GM12892 (cell line): ENCODE measurements around the gene NLRX1.
"Not testable (repeated sequence)": the region's sequence is repeated elsewhere in the genome, so short reads cannot be mapped to it uniquely, and the experiment has no call there.

Experiments used
- POLR2A ChIP-seq: IDR thresholded peaks from 2 replicates; pipeline ENCODE4 v1.6.1; 2011; ENCODE audit warnings: low read depth, low read length, control low read depth
- TAF1 ChIP-seq: IDR thresholded peaks from 2 replicates; pipeline ENCODE4 v1.6.1; 2011; ENCODE audit warnings: low read depth, mild to moderate bottlenecking, control low read depth, low read length, borderline replicate concordance

GRCh38 chr11:119184399-119184798, 15.9 kb downstream of the NLRX1 start:
- TF ChIP-seq POLR2A, TAF1: not testable (repeated sequence)
